K562 (cell line): ENCODE results near the gene NMB.

Experiments used
- CBX2 ChIP-seq: fragments of 200-600 bp; sonication (generic); IDR thresholded peaks from one replicate; pipeline ENCODE4 v1.6.1; 2012; ENCODE audit warnings: mild to moderate bottlenecking, low read length, inconsistent platforms; ENCODE audit not compliant: insufficient read depth, poor library complexity, severe bottlenecking
- CTCF ChIP-seq, 3 experiments: IDR thresholded peaks in 2 of 3; conservative IDR thresholded peaks in 1 of 3; 2 replicates each; pipeline ENCODE4 v1.5.1; 2011 to 2012; ENCODE audit warnings: low read length in 3 of 3, mild to moderate bottlenecking in 3 of 3, control low read depth in 2 of 3, improper control_type of control experiment in 1 of 3, inconsistent platforms in 1 of 3, low read depth in 1 of 3, mixed read lengths in 1 of 3, moderate library complexity in 1 of 3; ENCODE audit not compliant: insufficient read depth in 2 of 3
- EGR1 ChIP-seq: fragments of 450-650 bp; conservative IDR thresholded peaks from 2 replicates; pipeline ENCODE4 v1.6.1; 2017; ENCODE audit warnings: mild to moderate bottlenecking
- JUND ChIP-seq, 2 experiments: IDR thresholded peaks; 2 replicates in 1 of 2; 3 replicates in 1 of 2; pipeline ENCODE4 v1.6.1; 2011; ENCODE audit warnings: borderline replicate concordance in 2 of 2, low read depth in 2 of 2, low read length in 2 of 2, improper control_type of control experiment in 1 of 2, missing biosample characterization in 1 of 2, missing genetic modification characterization in 1 of 2, missing genetic modification reagents in 1 of 2
- POLR2A ChIP-seq: fragments of 450-650 bp; conservative IDR thresholded peaks from 2 replicates; pipeline ENCODE4 v1.6.1; 2016
- ZNF644 ChIP-seq: fragments of 200-800 bp; sonication (Bioruptor generic); IDR thresholded peaks from 2 replicates; pipeline ENCODE4 v1.6.1; 2016; ENCODE audit warnings: low read depth, missing genetic modification characterization, missing compliant biosample characterization

DNA sequence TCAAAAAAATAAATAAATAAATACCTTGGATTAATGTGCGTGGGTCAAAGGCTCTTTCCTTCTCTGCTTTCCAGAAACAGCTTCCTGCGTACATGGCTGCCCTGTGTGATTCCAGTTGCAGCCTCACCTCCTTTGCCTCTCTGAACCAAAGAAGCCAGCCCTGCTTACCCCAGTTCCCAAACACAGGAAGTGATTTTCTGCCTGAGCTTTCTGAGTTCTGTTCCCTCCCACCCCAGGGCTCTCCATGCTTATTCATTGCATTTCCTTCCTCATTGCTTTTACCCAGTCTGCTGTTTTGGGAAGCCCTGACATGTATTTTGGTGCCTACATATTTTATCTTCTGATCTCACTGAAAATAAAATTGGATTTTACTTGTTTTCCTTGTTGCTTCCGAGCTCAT, 41.8 kb downstream of the NMB start:
- TF ChIP-seq CBX2 (no peak), EGR1 (no peak), JUND (IDR thresholded peaks at IDR 0.05; ENCODE audit: borderline replicate concordance, low read depth, low read length) (no peak), JUND (tag; IDR thresholded peaks at IDR 0.05; ENCODE audit: borderline replicate concordance, low read depth, low read length) (no peak), CTCF (IDR thresholded peaks at IDR 0.05 in 2 of 3, conservative IDR thresholded peaks at IDR 0.05 in 1 of 3; ENCODE audit: insufficient read depth in 2 of 3, low read depth in 1 of 3, low read length in 3 of 3) (no peak), POLR2A (no peak), ZNF644 (tag) (no peak)
